ENCODE results near the gene SHMT2. TPM values are rescaled to one million over a fixed set of nuclear protein-coding genes. Genes with fewer than 3 reads are reported as not detected.

SHMT2 gene
- total RNA-seq, 1 experiment from 2014 or later, result 280 TPM

DNA sequence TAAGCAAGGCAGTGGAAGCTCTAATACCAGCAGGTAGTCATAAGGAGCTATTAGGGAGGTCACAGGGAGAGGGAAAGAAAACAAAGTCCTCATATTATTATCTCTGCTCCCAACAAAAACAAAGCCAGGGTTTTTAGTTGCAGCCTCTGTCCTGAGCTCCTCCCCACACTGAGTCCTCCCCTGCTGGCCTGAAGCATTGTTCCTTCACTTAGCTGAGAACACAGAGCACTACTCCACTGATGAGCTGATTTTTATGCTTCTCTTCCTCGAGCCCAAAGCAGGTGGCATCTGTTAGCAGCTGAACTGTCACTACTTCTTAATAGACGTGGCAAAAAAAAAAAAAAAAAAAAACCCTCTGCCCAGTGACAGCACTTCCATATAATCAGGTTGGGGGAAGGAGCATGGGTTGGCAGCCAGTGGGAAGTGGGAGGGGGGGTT, 31.9 kb downstream of the SHMT2 start:
- no TSS peak for BruUV-seq (replicated peaks)
- RAD21 ChIA-PET (ENCODE audit: low non-redundant PET in 1 of 2, low total read pairs in 2 of 2, uncharacterized antibody in 2 of 2, unreplicated experiment in 2 of 2), result interaction anchor here in 1 of 2 experiments (1.3 kb wide), 1 partner anchor 192 kb away, joined by 3 read pairs; no protein-coding TSS in a partner anchor
- H3K27ac ChIP-seq (ENCODE audit: low read depth, low read length), result no peak overlapping the region
- CTCF ChIA-PET, result interaction anchor here (0.7 to 1.4 kb wide), 3 partner anchors 16 to 198 kb away, joined by 3 to 4 read pairs (median 4); no protein-coding TSS in a partner anchor
- H3K27me3 ChIP-seq (ENCODE audit: insufficient read depth, low read length), result no peaks in the 10 kb centered on the region
- H2AFZ ChIP-seq (ENCODE audit: low read depth, low read length, poor library complexity, severe bottlenecking), result no peak overlapping the region
- ATAC-seq (no peak), DNase-seq (ENCODE audit: low read depth, low spot score) (no peak)
- H4K20me1 ChIP-seq (ENCODE audit: insufficient read depth), result no peaks in the 10 kb centered on the region
- H3K4me1 ChIP-seq (ENCODE audit: control insufficient read depth in 1 of 2, insufficient read depth in 2 of 2, low read length in 2 of 2), result peaks cover 3 to 4% of the 10 kb centered on the region in 2 experiments; a peak in 1 of 4 replicates
- no peak overlapping the region for H3K9ac ChIP-seq (ENCODE audit: low read length)
- POLR2A ChIA-PET, result no interaction called here
- TF ChIP-seq SIN3A (IDR thresholded peaks at IDR 0.05; ENCODE audit: low read depth) (no peak), SRF (IDR thresholded peaks at IDR 0.05; ENCODE audit: low read depth) (no peak)
- TF ChIP-seq, protein P1, sequence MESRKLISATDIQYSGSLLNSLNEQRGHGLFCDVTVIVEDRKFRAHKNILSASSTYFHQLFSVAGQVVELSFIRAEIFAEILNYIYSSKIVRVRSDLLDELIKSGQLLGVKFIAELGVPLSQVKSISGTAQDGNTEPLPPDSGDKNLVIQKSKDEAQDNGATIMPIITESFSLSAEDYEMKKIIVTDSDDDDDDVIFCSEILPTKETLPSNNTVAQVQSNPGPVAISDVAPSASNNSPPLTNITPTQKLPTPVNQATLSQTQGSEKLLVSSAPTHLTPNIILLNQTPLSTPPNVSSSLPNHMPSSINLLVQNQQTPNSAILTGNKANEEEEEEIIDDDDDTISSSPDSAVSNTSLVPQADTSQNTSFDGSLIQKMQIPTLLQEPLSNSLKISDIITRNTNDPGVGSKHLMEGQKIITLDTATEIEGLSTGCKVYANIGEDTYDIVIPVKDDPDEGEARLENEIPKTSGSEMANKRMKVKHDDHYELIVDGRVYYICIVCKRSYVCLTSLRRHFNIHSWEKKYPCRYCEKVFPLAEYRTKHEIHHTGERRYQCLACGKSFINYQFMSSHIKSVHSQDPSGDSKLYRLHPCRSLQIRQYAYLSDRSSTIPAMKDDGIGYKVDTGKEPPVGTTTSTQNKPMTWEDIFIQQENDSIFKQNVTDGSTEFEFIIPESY (IDR thresholded peaks at IDR 0.05; ENCODE audit: extremely low read depth, insufficient replicate concordance, low read length), result no peak
- TF ChIP-seq, protein P2, sequence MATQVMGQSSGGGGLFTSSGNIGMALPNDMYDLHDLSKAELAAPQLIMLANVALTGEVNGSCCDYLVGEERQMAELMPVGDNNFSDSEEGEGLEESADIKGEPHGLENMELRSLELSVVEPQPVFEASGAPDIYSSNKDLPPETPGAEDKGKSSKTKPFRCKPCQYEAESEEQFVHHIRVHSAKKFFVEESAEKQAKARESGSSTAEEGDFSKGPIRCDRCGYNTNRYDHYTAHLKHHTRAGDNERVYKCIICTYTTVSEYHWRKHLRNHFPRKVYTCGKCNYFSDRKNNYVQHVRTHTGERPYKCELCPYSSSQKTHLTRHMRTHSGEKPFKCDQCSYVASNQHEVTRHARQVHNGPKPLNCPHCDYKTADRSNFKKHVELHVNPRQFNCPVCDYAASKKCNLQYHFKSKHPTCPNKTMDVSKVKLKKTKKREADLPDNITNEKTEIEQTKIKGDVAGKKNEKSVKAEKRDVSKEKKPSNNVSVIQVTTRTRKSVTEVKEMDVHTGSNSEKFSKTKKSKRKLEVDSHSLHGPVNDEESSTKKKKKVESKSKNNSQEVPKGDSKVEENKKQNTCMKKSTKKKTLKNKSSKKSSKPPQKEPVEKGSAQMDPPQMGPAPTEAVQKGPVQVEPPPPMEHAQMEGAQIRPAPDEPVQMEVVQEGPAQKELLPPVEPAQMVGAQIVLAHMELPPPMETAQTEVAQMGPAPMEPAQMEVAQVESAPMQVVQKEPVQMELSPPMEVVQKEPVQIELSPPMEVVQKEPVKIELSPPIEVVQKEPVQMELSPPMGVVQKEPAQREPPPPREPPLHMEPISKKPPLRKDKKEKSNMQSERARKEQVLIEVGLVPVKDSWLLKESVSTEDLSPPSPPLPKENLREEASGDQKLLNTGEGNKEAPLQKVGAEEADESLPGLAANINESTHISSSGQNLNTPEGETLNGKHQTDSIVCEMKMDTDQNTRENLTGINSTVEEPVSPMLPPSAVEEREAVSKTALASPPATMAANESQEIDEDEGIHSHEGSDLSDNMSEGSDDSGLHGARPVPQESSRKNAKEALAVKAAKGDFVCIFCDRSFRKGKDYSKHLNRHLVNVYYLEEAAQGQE (IDR thresholded peaks at IDR 0.05; ENCODE audit: low read depth), result no peak
- no peaks in the 10 kb centered on the region for H3K9me2 ChIP-seq (ENCODE audit: insufficient read depth)
- no peaks in the 10 kb centered on the region for H3K9me3 ChIP-seq (ENCODE audit: control insufficient read depth in 1 of 2, insufficient read depth in 1 of 2, low read depth in 1 of 2, low read length in 2 of 2)
- peaks cover 5 to 7% of the 10 kb centered on the region in 2 experiments; a peak in 2 of 4 replicates for H3K36me3 ChIP-seq (ENCODE audit: control insufficient read depth in 1 of 2, insufficient read depth in 2 of 2, low read length in 2 of 2)
- H3K4me2 ChIP-seq (ENCODE audit: low read length), result no peak overlapping the region
- H3K4me3 ChIP-seq (replicated peaks in 1 of 2; ENCODE audit: low read depth in 1 of 2, low read length in 2 of 2), result no peak overlapping the region
- intact Hi-C loops (cut with micrococcal nuclease), result no loop called here
- H3K79me2 ChIP-seq (ENCODE audit: insufficient read depth, low read length), result no peaks in the 10 kb centered on the region
